HEK293 (cell line): ENCODE results near the gene PPFIA2.

ENCODE experiments used
- CTCF ChIP-seq: fragments of 450-650 bp; formaldehyde crosslinking; IDR thresholded peaks from 2 replicates; pipeline ENCODE4 v1.5.1; 2016; ENCODE audit warnings: missing biosample characterization, missing genetic modification characterization
- SCRT2 ChIP-seq: fragments of 450-650 bp; formaldehyde crosslinking; IDR thresholded peaks from 2 replicates; pipeline ENCODE4 v1.5.1; 2016; ENCODE audit warnings: missing biosample characterization, missing genetic modification characterization
- SP2 ChIP-seq: fragments of 450-650 bp; formaldehyde crosslinking; IDR thresholded peaks from 2 replicates; pipeline ENCODE4 v1.5.1; 2016; ENCODE audit warnings: missing biosample characterization, missing genetic modification characterization
- ZNF785 ChIP-seq: fragments of 450-650 bp; formaldehyde crosslinking; IDR thresholded peaks from 2 replicates; pipeline ENCODE4 v1.5.1; 2016; ENCODE audit warnings: missing biosample characterization, missing genetic modification characterization

- TF ChIP-seq ZNF785 (no peak), SCRT2 (tag by site-specific recombination) (no peak), CTCF (tag by site-specific recombination) (no peak), SP2 (tag by site-specific recombination) (no peak)
Observed at GRCh38 chr12:81389550-81390099, 369.5 kb downstream of the PPFIA2 start.
